Left lobe of liver (tissue), 2 donors: Measurements from ENCODE around the gene OAS2. TPM values are rescaled to one million over a fixed set of nuclear protein-coding genes. Genes with fewer than 3 reads are reported as not detected.
"Not testable (repeated sequence)": the region's sequence is repeated elsewhere in the genome, so short reads cannot be mapped to it uniquely, and the experiment has no call there.

Experiments
- ATAC-seq: fragments of 200-7000 bp; cut with Tn5 transposase; one replicate; pipeline ENCODE4 v1.9.1; 2020; ENCODE audit warnings: mild to moderate bottlenecking, moderate library complexity
- DNase-seq: peaks from one replicate; pipeline ENCODE4 v3.0.0-alpha.2; 2020; ENCODE audit warnings: low spot score
- total RNA-seq: library from RNA; stranded (reverse); gene quantifications from one replicate; pipeline ENCODE4 v1.2.1, GENCODE V29; 2021
- donor health status: DM: no; HTN: no; CAD: no; lungs with moderate emphysema.
- donor health status: DM: no; HTN: yes; CAD: no.

Gene OAS2
- total RNA-seq, 1 donor from 2014 or later: 6.4 TPM

DNA sequence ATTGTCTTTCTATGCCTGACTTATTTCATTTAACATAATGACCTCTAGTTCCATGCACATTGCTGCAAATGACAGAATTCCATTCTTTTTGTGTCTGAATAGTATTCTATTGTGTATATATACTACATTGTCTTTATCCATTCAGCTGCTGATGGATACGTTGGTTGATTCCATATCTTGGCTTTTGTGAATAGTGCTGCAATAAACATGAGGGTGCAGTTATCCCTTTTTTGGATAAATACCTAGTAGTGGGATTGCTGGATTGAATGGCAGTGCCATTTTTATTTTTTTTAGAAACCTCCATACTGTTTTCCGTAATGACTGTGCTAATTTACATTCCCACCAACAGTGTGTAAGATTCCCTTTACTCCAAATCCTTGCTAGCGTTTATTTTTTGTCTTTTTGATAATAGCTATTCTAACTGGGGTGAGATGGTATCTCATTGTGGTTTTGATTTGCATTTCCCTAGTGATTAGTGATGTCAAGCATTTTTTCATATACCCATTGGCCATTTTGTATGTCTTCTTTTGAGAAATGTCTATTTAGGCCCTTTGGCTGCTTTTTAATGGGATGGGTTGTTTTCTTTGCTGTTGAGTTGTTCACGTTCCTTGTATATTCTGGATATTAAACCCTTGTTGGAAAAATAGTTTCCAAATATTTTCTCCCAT lies 2.3 kb downstream of the OAS2 start:
- ATAC-seq (no peak), DNase-seq (no peak)

GRCh38 chr12:112985642-112986290 lies 7.4 kb downstream of the OAS2 start:
- no peak for ATAC-seq
- no peak for DNase-seq

GRCh38 chr12:112986291-112986800 lies 8.0 kb downstream of the OAS2 start:
- peak; percentile 40 for DNase-seq
- ATAC-seq: no peak

DNA sequence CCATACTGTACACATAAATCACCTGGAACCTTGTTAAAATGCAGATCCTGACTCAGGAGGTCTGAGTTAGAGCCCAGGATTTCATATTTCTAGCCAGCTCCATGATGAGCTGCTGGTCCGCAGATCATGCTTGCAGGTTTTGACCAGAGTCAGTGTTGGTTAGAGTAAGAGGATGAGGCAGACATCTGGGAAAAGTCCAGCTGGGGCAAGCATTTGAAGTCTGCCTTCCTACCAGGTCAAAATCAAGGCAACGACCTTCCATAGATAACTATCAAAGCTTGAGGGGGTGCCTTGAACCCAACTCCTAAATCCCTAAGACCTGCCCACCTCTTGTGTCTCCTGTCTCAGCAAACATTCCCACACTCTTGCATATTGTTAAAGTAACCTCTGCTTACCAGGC lies 9.2 kb downstream of the OAS2 start:
- DNase-seq (peak; percentile 16), ATAC-seq (no peak)

GRCh38 chr12:112988224-112988623 lies 9.9 kb downstream of the OAS2 start:
- ATAC-seq (no peak), DNase-seq (no peak)

- ATAC-seq, DNase-seq: not testable (repeated sequence)
Observed at GRCh38 chr12:112988823-112989385, 10.6 kb downstream of the OAS2 start.

- DNase-seq: peak; percentile 3
- no peak for ATAC-seq
Observed at GRCh38 chr12:112989806-112990205, 11.5 kb downstream of the OAS2 start.

- peak; percentile 66 for DNase-seq
- peak; percentile 91 for ATAC-seq
Observed at GRCh38 chr12:112992541-112993398, 14.5 kb downstream of the OAS2 start.

DNA sequence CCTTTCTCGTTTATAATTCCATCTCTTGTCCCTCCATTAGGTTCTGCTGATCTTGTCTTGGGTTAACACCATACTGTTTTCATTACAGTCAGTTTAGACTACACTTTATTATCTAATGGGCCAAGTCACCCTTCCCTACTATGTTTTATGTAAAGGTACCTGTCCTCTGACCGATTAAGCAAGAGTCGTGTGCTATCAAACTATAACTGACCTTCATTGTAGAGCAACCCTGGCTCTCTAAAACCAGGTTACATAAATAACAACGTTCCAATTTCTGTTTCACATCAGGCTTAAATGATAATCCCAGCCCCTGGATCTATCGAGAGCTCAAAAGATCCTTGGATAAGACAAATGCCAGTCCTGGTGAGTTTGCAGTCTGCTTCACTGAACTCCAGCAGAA lies 16.7 kb downstream of the OAS2 start:
- DNase-seq (peak; percentile 30), ATAC-seq (peak; percentile 81)

DNA sequence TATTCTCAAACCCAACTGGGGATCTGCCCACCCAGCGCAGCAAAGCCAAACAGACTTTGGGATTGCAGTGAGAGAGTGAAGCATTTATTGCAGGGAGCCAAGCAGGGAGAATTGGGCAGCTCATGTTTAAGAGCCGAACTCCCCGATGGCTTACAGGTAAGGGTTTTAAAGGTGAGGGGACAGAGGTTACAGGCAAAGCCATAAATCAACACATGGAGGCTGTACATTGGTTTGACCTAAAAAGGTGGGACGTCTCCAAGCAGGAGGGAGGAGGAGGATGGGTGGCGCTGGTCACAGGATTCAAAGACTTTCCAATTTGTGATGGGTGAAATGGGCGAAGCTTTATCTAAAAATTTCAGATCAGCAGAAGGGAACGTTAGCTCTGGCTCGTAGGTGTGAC lies 18.2 kb downstream of the OAS2 start:
- no peak for ATAC-seq

DNA sequence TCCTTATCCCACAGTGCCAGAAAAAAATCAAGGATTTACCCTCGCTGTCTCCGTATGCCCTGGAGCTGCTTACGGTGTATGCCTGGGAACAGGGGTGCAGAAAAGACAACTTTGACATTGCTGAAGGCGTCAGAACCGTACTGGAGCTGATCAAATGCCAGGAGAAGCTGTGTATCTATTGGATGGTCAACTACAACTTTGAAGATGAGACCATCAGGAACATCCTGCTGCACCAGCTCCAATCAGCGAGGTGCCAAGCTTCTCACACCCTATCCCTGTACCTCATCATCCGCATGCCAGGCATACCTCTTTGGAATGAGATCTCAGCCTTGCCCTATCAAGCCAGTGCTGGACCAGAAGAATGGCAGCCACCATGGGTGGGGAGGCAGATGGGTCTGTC lies 19.2 kb downstream of the OAS2 start:
- ATAC-seq (no peak), DNase-seq (no peak)

More for the DNA sequence above, 18.2 kb downstream of the OAS2 start:
- DNase-seq: peak; percentile 7

DNA sequence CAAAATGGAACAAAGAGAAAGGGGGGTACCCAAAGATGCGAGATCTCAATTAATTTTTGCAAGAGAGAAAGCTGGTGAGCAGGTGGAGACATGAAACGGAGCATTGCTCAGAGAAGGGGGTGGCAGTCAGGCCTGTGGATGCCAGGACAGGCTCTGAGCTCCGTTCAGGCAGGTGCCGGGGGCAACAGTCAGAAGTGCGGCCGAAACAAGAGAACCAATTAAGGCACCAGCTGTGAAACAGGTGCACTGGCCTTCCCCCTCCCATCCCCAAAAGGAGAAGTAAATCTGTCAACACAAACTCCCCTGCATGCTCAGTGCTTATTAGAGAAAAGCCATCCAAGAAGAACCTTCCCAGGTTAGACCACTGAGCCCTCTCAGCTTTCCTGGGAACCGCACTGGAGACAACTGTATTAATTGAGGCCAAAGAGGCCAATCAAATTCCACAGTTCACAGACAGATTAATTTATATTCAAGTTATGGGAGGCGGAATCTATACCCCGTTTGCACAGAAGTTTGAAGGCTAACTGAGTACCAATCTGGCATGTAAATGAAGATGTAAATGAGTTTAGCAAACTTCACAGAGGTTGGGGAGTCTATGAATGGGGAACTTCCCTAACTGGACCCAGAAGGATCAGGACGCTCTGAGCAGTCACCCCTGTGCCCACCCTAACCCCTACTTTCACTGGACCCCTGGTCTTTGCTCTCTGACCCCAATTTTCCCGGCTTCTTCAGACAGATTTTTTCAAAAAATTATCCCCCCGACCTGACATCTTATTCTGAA lies 20.9 kb downstream of the OAS2 start:
- ATAC-seq (no peak), DNase-seq (no peak)

DNA sequence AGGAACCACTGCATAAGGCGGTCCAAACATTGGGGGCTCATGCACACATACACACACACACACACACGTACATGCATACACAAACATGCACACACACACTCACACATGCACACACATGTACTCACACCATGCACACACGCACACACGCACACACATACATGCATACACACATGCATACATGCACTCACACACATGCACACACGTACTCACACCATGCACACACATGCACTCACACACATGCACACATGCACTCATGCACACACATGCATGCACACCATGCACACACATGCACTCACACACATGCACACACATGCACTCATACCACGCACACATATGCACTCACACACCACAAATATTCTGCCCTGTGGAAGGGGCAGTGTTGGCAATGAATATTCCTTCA lies 22.1 kb downstream of the OAS2 start:
- ATAC-seq (no peak), DNase-seq (no peak)

DNA sequence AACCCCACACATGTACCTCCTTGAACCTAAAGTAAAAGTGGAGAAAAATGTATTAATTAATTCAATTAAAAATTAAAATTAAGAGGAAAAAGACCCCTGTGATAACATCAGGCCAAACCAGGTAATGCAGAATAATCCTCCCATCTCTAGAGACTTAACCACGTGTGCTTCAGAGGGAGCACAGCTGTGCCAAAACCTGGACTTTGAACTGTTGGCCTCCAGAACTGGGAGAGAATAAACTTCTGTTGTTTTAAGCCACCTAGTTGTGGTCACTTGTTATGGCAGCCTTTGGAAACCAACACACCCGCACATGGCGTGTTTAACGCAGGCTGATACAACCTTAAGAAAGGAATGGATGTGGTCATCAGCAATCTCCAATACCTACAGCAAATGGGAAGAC lies 23.8 kb downstream of the OAS2 start:
- DNase-seq: peak; percentile 74
- peak; percentile 99 for ATAC-seq

DNA sequence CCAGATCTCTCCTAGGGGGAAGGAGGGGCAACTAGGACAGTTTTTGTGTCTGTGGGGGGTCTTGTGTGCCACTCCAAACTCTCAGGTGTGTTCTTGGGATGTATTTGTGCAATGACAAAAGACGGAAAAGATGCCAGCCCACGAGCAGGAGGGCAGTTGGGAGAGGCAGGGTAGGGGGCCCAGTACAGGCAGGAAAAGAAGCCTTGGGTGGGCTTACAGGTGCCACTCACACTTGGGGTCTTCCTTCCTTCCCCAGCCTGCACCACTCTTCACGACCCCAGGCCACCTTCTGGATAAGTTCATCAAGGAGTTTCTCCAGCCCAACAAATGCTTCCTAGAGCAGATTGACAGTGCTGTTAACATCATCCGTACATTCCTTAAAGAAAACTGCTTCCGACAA lies 24.4 kb downstream of the OAS2 start:
- DNase-seq (peak; percentile 24), ATAC-seq (no peak)

GRCh38 chr12:113003636-113004035 lies 25.3 kb downstream of the OAS2 start:
- no peak for ATAC-seq
- peak; percentile 12 for DNase-seq

DNA sequence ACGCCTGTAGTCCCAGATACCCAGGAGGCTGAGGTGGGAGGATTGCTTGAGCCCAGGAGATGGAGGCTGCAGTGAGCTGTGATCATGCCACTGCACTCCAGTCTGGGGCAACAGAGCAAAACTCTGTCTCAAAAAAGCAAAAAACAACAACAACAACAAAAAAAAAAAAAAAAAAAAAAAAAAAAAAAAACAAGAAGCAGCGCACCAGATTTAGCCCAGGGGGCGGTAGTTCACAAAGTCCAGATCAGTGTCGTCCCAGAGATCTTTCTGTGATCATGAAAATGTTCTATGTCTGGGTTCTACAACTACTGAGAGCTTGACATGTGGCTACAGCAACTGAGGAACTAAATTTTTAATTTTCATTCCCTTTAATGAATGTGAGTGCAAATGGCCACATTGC lies 27.4 kb downstream of the OAS2 start:
- DNase-seq: no peak

DNA sequence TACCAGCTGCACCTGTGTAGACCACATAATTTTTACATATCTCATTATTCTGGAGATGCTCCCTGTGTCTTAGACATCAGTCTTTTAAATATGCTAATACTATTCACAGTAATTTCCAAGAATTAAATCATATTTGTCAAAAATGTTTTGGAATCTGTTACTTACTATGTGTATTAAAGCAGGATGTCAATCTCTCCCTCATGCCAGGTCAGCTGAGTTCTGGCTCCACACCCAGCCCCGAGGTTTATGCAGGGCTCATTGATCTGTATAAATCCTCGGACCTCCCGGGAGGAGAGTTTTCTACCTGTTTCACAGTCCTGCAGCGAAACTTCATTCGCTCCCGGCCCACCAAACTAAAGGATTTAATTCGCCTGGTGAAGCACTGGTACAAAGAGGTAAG lies 27.9 kb downstream of the OAS2 start:
- ATAC-seq (no peak), DNase-seq (peak; percentile 21)

More for the DNA sequence above, 27.4 kb downstream of the OAS2 start:
- ATAC-seq: no peak

DNA sequence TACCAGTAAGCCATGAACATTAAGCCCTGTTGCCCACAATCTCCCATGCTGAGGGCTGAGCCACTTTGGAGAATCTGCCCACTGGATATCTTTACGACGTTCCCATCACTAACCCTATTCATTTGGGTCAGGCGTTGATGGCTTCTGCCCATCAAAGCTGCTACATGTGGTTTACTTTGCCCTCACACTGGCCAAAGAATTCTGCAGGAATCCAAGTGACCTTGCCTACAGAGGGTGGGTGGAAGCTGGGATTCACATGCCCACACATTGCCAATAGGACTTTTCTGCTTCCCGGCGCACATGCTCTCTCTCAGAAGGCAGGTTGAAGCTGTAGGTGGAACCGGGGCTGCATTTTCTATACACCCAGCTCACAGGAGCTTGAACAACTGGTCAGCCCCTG lies 28.3 kb downstream of the OAS2 start:
- ATAC-seq (no peak), DNase-seq (no peak)

DNA sequence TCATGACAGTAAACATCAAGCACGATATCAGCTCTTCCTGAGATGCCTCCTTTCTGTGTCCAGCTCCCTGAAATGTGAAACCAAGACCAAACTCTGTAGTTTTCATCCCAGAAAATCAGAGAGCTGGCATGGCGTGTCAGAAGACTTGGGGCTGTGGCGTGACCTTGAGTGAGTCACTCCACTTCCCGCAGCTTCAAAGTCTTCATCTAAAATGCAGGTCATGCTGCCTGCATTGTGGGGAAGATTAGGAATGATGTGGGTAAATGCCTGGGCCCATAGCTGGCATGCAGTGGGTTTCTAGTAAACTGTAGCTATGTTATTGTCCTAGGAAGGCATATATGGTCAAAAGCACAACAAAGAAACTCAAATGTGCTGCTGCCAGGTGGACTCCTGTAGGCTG lies 28.8 kb downstream of the OAS2 start:
- no peak for ATAC-seq

More for the DNA sequence above, 28.8 kb downstream of the OAS2 start:
- no peak for DNase-seq
